LHCN-M2 (cell line): Measurements from ENCODE around the gene PNKP. TPM values are rescaled to one million over a fixed set of nuclear protein-coding genes. Genes with fewer than 3 reads are reported as not detected.

Experiments
- DNase-seq: peaks from one replicate; pipeline ENCODE4 v3.0.0-alpha.2; 2012; ENCODE audit warnings: low read depth
- total RNA-seq: library from RNA; depleted of rRNA; stranded (reverse); fragments of >200 nt; gene quantifications from 2 replicates; pipeline ENCODE4 v1.2.3, GENCODE V29; 2014

The PNKP gene
- total RNA-seq, 1 experiment from 2014 or later: 51.3 TPM

GRCh38 chr19:49860336-49861102 is 6.9 kb downstream of the PNKP start:
- no peak for DNase-seq

- no peak for DNase-seq
These were observed 7.6 kb downstream of the PNKP start for GRCh38 chr19:49859682-49860335.

- peak; percentile 70 for DNase-seq
These were observed 9.0 kb downstream of the PNKP start for GRCh38 chr19:49858088-49858985.

DNA sequence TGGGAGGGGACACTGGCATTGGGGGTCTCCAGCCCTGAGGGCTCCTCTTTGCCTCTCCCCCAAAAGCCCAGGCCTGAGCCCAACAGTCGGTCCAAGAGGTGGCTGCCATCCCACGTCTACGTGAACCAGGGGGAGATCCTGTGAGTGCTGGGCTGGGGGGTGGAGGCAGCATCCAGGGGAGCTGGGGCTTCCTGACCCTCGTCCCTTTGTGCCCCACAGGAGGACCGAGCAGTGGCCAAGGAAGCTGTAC is 9.6 kb downstream of the PNKP start:
- no peak for DNase-seq

DNA sequence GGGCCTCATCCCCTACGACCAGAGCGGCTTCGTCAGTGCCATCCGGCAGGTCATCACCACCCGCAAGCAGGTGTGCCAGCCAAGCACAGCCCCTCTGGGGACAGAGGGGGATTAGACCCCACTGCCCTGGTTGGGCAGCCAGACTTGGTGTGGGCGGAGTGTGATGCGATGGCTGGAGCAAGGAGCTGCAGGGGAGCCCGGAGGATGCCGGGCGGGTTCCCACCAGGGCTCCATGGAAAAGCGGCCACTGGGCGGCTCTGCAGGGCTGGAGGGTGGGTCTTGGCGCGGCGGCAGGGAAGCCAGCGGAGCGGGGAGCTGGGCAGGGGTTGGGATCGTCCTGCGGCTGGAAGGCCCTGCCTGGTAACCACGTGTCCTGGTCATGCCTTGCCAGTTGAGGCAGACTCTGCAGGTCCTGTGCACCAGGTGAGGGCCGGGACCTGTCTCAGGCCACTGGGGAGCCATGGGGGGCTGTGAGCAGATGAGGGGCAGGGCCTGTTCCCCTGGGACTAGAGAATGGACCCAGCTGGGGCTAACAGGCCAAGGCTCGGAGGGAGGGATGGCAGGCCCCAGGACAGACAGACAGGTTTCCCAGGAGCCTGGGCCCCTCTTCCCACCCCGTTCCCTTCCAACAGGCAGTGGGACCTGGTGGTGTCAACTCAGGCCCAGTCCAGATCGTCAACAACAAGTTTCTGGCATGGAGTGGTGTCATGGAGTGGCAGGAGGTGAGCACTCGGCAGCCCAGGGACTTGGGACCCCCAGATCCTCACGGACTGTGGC is 10.1 kb downstream of the PNKP start:
- DNase-seq: no peak

DNA sequence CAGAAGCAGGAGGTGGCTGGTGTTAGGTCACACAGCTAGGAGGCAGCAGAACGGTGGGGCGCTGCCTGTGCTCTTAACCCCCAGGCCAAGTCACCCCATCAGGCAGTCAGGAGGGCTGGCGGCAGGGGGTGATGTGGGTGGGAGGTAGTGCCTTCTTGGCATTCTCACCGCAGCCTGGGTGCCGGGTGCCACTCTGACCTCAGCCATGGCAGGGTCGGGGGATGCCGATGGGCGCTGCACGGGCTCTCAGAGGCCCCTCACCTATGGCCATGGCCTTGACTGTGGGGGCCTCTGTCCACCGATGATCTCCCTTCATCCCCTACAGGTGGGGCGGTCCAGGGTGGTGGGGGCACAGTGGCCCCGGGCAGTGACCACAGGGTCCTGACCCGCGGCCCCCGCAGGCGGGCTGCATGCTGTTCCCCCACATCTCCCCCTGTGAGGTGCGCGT is 10.8 kb downstream of the PNKP start:
- DNase-seq: no peak

GRCh38 chr19:49855676-49856573 is 11.5 kb downstream of the PNKP start:
- no peak for DNase-seq

- no peak for DNase-seq
These were observed 12.1 kb downstream of the PNKP start for GRCh38 chr19:49855277-49855675.

DNA sequence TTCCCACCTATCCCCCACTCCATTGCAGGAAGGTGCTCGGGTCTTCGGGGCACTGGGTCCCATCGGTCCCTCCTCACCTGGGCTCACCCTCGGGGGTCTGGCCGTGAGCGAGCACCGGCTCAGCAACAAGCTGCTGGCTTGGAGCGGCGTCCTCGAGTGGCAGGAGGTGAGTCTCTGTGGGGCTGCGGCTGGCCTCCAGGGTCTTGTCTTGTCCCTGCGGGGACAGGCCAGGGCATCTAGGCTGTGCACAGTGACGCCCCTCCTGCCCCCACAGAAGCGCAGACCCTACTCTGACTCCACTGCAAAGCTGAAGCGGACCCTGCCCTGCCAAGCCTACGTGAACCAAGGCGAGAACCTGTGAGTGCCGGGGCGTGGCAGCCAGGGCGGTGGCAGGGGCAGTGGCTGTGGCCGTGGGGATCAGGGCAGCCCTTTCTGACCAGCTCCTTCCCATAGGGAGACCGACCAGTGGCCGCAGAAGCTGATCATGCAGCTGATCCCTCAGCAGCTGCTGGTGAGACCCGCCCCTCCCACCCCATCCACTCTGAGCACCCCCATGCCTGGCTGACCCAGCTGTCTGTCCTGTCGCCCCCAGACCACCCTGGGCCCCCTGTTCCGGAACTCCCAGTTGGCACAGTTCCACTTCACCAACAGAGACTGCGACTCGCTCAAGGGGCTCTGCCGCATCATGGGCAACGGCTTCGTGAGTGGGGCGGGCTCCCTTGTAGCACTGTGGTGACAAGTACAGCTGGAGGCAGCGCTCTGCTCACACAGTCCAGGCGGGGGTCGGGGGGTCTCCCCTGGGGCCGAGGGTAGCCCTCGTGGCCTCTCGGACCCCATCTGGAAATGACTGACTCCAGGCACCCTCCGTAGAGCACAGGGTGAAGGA is 12.8 kb downstream of the PNKP start:
- no peak for DNase-seq

DNA sequence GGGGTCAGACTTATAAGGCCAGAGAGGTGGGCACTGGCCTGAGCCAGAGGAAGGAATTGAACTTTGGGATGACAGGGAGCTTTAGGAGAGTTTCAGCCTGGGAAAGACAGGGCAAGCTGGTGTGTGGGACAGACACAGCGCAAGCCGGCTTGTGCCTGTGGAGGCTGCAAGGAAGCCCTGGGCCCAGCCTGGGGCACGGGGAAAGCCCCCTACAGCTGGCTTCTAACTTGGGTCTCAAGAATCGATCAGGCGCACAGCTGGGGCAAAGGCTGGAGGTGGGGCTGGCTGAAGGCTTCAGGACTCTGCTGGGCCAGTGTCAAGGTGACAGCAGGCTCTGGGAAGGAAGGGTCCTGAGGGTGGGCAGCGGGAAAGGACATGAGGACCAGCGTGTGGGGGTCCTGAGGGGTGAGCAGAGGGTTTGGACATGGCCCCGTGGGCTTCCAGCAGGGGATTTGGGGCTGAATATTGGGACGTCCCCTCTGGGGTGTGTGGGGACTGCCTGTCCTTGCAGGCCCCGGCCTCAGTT is 13.5 kb downstream of the PNKP start:
- DNase-seq: no peak

DNA sequence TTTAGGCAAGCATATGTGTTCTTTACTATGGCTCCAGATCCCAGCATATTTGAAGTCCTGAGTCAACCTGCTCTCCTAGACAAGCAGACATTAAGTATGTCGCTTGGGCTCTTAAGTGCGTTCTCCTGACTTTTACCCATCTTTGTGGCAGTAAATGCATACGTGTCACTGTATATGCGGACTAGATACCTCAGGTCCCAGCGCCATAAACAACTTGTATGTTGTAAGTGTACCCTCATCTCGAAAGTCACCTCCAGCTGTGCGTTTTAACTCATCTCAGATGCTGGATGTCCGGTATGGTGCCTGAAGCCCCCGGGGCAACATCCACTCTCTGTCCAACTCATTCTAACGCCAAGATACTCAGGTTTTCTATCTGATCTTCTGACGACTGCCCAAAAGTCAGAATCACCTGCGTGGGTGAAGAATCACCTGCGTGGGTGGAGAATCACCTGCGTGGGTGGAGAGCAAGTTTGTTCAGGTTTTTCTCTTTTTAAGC is 14.7 kb downstream of the PNKP start:
- no peak for DNase-seq

DNA sequence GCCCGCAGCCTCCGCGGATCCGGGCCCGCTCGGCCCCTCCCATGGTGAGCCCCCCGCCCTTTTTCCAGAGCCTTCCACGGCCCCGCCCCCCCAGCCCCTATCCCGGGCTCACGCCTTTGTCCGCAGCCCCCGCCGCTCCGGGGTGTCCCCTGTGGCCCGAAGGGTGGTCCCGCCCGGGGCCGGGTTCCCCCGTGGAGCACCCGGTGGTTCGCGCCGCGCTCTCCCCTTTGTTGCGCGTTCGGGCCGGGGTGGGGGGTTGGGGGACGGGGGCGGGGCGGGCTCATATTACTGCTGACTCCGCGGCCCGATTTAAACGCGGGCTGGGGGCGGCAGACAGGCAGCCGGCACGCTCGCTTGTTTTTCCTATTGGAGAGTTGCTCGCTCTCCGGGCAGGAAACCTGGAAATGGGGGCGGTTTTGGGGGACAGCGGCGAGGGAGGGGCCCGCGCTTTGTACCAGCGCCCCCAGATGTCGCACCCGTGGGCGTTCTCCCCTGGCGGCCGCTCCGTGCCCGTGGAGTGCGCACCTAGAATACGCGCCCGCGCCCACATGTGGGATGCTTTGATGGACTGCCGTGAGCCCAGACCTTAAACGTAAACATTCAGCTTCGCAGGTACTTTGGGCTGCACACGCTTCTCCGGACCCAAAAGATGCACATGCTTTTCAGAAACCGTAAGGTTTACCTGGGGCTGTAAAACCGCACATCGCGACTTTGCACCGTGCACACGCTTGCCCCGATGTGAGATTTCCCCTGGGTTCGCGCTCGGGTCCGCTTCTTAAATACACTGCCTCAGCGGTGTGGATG is 15.7 kb downstream of the PNKP start:
- DNase-seq: no peak

DNA sequence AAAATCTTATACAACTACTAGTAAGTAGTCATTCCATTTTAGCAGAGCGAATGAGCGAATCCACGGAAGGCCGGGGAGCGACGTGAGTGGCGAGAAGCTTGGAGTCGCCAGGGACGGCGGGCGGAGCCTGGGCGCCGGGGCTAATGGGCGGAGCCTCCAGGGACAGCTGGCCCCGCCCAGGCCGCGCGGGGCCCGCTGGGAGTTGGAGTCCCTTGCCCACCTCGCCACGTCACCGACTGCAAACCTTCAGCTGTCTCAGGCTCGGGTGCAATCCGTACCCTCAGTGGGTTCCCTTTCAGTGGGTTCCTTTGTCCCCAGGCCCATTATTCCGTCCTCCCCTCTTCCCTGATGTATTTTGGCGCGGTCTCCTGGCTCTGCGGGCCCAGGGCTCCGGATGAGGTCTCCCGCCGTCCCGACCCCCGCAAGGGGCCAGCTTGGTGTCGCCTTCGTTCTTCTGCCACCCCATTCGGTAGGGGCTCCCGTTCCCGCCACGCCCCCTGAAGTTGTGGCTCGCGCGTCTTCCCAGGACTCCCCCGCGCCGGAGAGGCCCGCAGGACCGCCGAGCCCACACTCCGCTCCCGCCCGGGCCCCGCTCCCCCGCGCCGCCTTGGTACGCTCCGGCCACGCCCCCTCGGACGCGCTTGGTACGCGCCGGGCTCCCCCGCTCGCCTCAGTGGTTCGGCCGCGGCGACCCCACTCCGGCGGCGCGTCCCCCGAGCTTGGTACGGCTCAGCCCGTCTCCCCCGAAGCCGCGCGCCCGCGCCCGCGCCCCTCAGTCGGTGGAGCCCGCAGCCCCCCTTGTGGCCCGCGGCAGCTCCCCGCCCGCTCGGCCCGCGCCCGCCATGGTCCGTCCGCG is 16.7 kb downstream of the PNKP start, which contains the start of gene PTOV1:
PTOV1 (plus strand) TSS at position 673 of the 856 bp plus-strand sequence.
- peak; percentile 86 for DNase-seq

DNA sequence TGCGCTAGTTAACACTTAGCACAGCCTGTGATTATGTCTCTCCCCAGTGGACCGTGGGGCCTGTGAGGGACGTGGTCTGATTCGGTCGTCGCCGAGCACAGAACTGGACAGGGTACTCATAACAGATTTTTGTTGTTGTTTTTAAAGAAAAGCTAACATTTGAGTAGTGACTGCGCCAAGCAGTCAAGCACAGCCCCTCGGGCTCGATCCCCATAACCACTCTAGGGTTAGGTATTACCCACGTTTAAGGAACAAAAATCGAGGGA is 17.2 kb downstream of the PNKP start:
- no peak for DNase-seq

- DNase-seq: no peak
These were observed 17.7 kb downstream of the PNKP start for GRCh38 chr19:49849433-49850220.

DNA sequence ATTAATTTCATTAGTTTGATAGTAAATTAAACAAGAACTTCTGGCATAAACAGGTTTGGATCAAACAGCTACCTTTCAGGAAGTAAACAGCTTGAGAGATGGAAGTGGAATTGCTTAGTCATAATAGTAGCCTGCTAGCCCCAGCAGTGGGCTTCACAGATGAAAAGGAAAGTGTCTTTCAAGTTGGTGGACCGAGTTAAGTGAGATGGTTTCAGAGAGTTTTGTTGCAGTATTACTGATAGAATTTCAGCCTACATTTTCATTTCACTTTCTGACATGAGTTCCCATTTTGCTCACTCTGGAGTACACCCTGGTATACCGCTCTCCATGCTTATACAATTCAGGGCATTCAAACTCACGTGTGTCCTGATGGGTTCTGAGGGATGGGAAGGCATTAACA is 18.4 kb downstream of the PNKP start:
- no peak for DNase-seq
